ENCODE results near the gene KLK15. TPM values are rescaled to one million over a fixed set of nuclear protein-coding genes. Genes with fewer than 3 reads are reported as not detected.

The KLK15 gene
- polyA plus RNA-seq, 1 experiment, result not detected

GRCh38 chr19:50799547-50799851 is 33.9 kb downstream of the KLK15 start:
- ChIA-PET POLR2A (no interaction called here), CTCF (no interaction called here)
- no peak overlapping the region for H3K4me3 ChIP-seq (ENCODE audit: low read depth, low read length)
- H3K27me3 ChIP-seq (ENCODE audit: control insufficient read depth, insufficient read depth, low read length), result no peaks in the 10 kb centered on the region
- DNase-seq (ENCODE audit: low read depth, low spot score), result no peak
- H3K27ac ChIP-seq (ENCODE audit: low read depth, low read length), result no peak overlapping the region
- no peaks in the 10 kb centered on the region; the same call in 1 of the 2 replicates for H3K9me3 ChIP-seq (ENCODE audit: control insufficient read depth, insufficient read depth, low read length)
- TF ChIP-seq CTCF (IDR thresholded peaks at IDR 0.05; ENCODE audit: low read depth, low read length), result no peak

- ChIA-PET POLR2A (no interaction called here), CTCF (no interaction called here)
- Histone ChIP-seq H3K9me3 (ENCODE audit: control insufficient read depth, insufficient read depth, low read length) (no peaks in the 10 kb centered on the region), H3K27ac (ENCODE audit: low read depth, low read length) (no peak overlapping the region), H3K27me3 (ENCODE audit: control insufficient read depth, insufficient read depth, low read length) (no peaks in the 10 kb centered on the region), H3K4me3 (ENCODE audit: low read depth, low read length) (no peak overlapping the region)
- no peak for DNase-seq (ENCODE audit: low read depth, low spot score)
- TF ChIP-seq CTCF (IDR thresholded peaks at IDR 0.05; ENCODE audit: low read depth, low read length), result no peak
Observed at GRCh38 chr19:50798659-50799546, 34.5 kb downstream of the KLK15 start.

GRCh38 chr19:50797781-50798658 is 35.4 kb downstream of the KLK15 start:
- CTCF ChIA-PET, result no interaction called here
- H3K27me3 ChIP-seq (ENCODE audit: control insufficient read depth, insufficient read depth, low read length), result no peaks in the 10 kb centered on the region
- no peak for TF ChIP-seq CTCF (IDR thresholded peaks at IDR 0.05; ENCODE audit: low read depth, low read length)
- DNase-seq (ENCODE audit: low read depth, low spot score), result no peak
- H3K27ac ChIP-seq (ENCODE audit: low read depth, low read length), result no peak overlapping the region
- no peaks in the 10 kb centered on the region; the same call in 1 of the 2 replicates for H3K9me3 ChIP-seq (ENCODE audit: control insufficient read depth, insufficient read depth, low read length)
- POLR2A ChIA-PET, result no interaction called here
- H3K4me3 ChIP-seq (ENCODE audit: low read depth, low read length), result no peak overlapping the region

- ChIA-PET POLR2A (no interaction called here), CTCF (no interaction called here)
- no peak overlapping the region for H3K4me3 ChIP-seq (ENCODE audit: low read depth, low read length)
- TF ChIP-seq CTCF (IDR thresholded peaks at IDR 0.05; ENCODE audit: low read depth, low read length), result no peak
- no peaks in the 10 kb centered on the region for H3K27me3 ChIP-seq (ENCODE audit: control insufficient read depth, insufficient read depth, low read length)
- H3K9me3 ChIP-seq (ENCODE audit: control insufficient read depth, insufficient read depth, low read length), result no peaks in the 10 kb centered on the region; the same call in 1 of the 2 replicates
- no peak for DNase-seq (ENCODE audit: low read depth, low spot score)
- H3K27ac ChIP-seq (ENCODE audit: low read depth, low read length), result no peak overlapping the region
Observed at GRCh38 chr19:50797429-50797780, 36.0 kb downstream of the KLK15 start.
